ENCODE data around the gene ASAH2B. TPM values are rescaled to one million over a fixed set of nuclear protein-coding genes. Genes with fewer than 3 reads are reported as not detected.

The ASAH2B gene
- polyA plus RNA-seq, 4 donors = 4.8 to 17.2 (median 10.3) TPM

Other genes starting within 250 kb of the ASAH2B start
- 10 to 100 TPM in 3 of 4 donors, 1 to 10 TPM in 1; 7.6 to 28.2 (median 11.4) TPM for gene SGMS1, start 116.0 kb upstream of the ASAH2B start, polyA plus RNA-seq
- gene A1CF, start 145.7 kb downstream of the ASAH2B start, polyA plus RNA-seq = 10 to 100 TPM; 11.1 to 47.1 (median 29.1) TPM